Activated CD4-positive, alpha-beta T cell treated with anti-CD3 and anti-CD28 coated beads, Interleukin-2, amount 50 U/mL, for 24 hours (primary cell): ENCODE measurements around the gene TBC1D4.
A peak's percentile ranks its signal among the peaks of the same experiment; 100 is the strongest.
"Not testable (repeated sequence)": the region's sequence is repeated elsewhere in the genome, so short reads cannot be mapped to it uniquely, and the experiment has no call there.

Experiments
- DNase-seq, 2 donors: peaks; one replicate each; pipeline ENCODE4 v3.0.0-alpha.2; 2020; ENCODE audit warnings: low read depth in 1 of 2, low spot score in 1 of 2

The TBC1D4 gene

GRCh38 chr13:75329723-75330122, 152.2 kb downstream of the TBC1D4 start:
- DNase-seq, result no peak

- no peak for DNase-seq
Observed at GRCh38 chr13:75329097-75329496, 152.9 kb downstream of the TBC1D4 start.

- no peak for DNase-seq
Observed at GRCh38 chr13:75327135-75327510, 154.8 kb downstream of the TBC1D4 start.

GRCh38 chr13:75326173-75327134, 155.5 kb downstream of the TBC1D4 start:
- DNase-seq, result peak; percentile 30 to 56

- no peak for DNase-seq
Observed at GRCh38 chr13:75325711-75326110, 156.3 kb downstream of the TBC1D4 start.

GRCh38 chr13:75324413-75324940, 157.5 kb downstream of the TBC1D4 start:
- DNase-seq, result no peak

- DNase-seq, result no peak
Observed at GRCh38 chr13:75321084-75321483, 160.9 kb downstream of the TBC1D4 start.

GRCh38 chr13:75319254-75319653, 162.7 kb downstream of the TBC1D4 start:
- DNase-seq, result no peak

- no peak for DNase-seq
Observed at GRCh38 chr13:75318138-75318833, 163.7 kb downstream of the TBC1D4 start.

- no peak for DNase-seq
Observed at GRCh38 chr13:75316427-75316826, 165.5 kb downstream of the TBC1D4 start.

GRCh38 chr13:75312884-75313520, 169.0 kb downstream of the TBC1D4 start:
- no peak for DNase-seq

GRCh38 chr13:75309981-75310580, 171.9 kb downstream of the TBC1D4 start:
- no peak for DNase-seq

- peak in 1 of 2 donors; percentile 18 for DNase-seq
Observed at GRCh38 chr13:75308222-75308621, 173.7 kb downstream of the TBC1D4 start.

- no peak for DNase-seq
Observed at GRCh38 chr13:75307370-75307949, 174.5 kb downstream of the TBC1D4 start.

- DNase-seq, result not testable (repeated sequence)
Observed at GRCh38 chr13:75306967-75307366, 175.0 kb downstream of the TBC1D4 start.

- DNase-seq, result no peak
Observed at GRCh38 chr13:75305059-75305458, 176.9 kb downstream of the TBC1D4 start.

GRCh38 chr13:75303263-75303662, 178.7 kb downstream of the TBC1D4 start:
- DNase-seq, result no peak

GRCh38 chr13:75302071-75302698, 179.8 kb downstream of the TBC1D4 start:
- no peak for DNase-seq

- no peak for DNase-seq
Observed at GRCh38 chr13:75299913-75300862, 181.8 kb downstream of the TBC1D4 start.
